ENCODE results near the gene EML6.

EML6 gene

DNA sequence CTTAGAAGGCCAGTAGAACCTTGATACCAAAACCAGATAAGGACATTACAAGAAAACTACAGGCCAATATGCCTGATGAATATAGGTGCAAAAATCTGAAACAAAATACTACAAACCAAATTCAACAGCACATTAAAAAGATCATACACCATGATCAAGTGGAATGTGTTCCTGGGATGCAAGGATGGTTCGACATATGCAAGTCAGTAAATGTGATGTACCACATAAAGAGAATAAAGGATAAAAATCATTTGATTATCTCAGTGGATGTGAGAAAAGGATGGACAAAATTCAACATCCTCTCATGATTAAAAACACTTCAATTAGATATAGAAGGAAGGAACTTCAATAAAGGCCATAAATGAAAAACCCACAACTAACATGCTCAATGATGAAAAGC is 197.2 kb downstream of the EML6 start:
- no peak for DNase-seq

DNA sequence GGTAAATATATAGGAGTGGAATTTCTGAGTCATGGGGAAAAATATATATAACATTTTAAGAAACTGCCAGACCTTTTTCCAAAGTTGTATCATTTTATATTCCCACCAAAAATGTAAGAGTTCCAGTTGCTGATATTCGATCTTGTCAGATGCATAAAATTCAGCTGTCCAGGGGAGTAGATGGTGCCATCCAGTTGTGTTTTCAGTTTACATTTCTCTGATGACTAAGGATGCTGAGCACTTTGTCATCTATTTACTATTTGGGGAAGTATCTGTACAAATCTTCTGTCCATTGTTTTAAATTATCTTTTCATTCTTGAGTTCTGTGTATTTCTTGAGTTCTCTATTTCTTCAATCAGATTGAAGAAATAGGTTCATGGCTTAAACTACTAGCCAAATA is 200.7 kb downstream of the EML6 start:
- DNase-seq: no peak

DNA sequence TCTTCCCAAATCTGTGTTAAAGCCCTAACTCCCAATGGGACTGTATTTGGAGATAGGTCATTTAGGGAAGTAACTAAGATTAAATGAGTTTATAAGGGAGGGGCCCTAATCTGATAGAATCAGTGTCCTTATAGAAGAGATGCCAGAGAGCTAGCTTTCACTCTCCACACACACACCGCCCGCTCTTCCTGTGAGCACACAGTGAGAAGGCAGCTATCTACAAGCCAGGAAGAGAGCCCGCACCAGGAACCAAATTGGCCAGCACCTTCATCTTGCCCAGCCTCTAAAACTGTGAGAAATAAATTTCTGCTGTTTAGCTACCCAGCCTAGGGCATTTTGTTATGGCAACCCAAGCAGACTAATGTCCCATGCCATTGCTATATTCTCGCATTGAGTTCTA is 201.6 kb downstream of the EML6 start:
- DNase-seq: no peak

DNA sequence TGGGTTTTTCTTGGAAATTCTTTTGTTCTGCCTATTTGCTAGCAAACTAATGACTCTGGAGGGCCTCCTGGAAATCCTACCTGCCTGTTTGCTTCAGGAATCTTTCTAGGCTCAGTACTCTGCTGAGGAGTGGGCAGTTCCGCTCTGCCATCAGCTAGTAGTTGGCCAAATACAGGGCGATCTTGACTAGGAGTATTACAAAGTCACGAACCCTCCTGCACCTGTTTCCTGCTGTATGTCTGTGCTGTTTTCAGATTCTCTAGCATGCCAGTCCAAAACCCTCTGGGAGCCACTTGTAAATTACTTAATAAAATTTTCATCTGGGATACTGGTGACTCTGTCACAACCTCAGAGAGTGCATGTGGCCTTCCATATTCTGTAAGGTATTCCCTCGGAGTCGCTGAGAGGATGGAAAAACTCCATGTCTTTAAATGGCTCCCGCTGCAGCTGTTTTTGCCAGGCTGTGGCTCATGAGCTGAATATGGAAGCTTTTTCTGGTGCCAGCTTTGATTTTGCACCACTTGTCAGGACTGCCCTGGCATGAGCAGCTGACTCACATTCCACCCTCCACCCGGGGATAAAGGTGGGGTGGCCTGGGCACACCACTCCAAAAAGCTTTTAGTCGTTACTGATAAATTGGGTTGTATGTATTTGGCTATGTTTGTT is 203.8 kb downstream of the EML6 start:
- DNase-seq: no peak

DNA sequence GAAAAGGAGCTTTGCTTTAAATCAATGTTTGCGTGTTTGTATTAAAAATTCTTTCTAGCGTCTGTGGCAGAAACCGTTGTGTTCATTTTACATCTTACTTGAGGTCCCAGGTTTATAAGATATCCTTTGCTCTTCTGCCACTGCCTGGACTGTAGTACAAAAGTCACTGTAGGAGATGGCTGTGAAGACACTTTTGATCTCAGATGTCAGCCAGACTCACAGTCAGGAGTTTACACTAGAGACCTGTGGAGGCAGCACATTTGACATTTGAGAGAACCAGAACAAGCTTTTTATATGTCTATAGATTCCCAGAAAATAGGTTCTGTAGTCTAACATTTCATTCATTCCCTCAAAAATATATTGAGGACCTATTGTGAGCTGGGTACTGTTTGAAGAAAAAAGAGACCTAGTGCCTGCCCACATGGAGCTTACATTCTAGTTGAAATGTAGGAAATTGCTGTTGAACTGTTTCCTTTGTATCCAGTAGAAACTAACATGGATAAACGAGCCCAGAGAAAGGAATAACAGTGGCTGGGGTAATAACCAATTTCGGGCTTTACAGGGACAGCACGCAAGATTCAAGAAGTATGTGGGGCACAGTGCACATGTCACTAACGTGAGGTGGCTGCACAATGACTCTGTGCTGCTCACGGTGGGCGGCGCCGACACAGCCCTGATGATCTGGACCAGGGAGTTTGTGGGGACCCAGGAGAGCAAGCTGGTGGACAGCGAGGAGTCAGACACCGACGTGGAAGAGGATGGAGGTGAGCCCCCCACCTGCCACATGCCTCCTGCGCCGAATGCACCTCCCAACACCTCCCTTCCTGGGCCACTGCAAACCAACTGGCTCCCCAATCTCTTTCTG is 204.5 kb downstream of the EML6 start:
- no peak for DNase-seq

DNA sequence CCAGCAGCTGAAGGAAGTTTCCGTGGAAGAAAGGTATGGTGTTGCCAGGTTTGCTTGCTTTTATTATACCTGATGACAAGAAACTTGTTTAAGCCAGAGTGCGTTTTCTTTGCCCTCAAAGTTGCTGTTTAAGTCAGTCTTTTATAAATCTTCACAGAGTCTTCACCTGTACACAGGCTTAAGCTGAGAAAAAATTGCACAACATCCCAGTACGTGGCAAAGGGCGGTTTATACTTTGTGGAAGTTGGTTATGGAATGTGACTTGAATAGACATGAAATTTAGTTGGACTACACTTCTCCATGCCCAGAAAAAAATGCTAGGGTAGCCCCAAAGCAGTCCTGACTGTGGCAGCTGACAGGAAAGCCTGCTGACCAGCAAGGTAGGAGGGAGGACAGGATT is 205.3 kb downstream of the EML6 start:
- no peak for DNase-seq

DNA sequence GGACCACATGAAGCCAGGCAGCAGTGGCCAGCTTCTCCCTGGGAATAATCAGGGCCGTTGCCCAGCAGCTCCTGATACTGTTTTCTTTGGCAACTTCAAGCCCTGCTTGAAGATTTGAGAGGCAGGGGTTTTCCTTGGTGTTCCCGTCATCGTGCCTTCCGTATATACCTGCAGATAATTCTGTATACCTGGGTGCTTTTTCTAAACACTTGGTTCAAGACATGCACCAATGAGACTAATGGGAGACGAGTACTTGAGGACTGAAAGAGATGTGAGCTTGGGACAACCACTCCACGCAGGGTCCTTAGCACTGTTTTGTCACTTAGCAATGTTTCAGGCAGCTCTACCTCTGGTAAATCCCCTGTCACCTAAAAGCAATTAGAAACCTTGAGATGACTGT is 208.0 kb downstream of the EML6 start:
- no peak for DNase-seq

DNA sequence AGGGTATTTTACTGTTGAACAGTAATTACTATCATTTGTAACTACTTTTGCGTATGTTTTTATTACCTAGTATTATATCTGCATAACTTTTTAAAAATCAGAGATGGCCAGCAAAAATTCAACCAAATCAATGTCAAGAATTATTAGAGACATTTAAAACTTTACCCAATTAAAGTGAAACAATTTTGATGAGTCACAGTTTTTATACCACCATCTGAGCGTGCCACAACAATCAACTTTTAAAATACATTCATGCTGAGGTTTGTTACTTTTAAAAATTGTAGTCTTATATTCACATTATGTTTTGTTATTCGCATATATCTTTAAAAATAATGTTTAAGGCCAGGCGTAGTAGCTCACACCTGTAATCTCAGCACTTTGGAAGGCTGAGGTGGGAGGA is 211.9 kb downstream of the EML6 start:
- no peak for DNase-seq

DNA sequence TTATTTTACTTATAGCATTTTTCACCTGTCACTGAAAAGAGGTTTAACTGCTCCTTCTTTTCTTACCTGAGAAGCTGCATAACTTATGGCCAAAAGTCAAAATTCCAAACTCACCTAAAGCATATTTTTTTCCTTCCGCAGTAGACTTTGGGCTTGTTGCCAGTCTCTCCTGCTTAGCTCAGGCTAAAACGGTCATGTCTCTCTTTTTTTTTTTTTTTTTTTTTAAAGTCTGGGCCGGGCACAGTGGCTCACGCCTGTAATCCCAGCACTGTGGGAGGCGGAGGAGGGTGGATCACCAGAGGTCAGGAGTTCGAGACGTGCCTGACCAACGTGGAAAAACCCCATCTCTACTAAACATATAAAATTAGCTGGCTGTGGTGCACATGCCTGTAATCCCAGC is 213.3 kb downstream of the EML6 start:
- no peak for DNase-seq

DNA sequence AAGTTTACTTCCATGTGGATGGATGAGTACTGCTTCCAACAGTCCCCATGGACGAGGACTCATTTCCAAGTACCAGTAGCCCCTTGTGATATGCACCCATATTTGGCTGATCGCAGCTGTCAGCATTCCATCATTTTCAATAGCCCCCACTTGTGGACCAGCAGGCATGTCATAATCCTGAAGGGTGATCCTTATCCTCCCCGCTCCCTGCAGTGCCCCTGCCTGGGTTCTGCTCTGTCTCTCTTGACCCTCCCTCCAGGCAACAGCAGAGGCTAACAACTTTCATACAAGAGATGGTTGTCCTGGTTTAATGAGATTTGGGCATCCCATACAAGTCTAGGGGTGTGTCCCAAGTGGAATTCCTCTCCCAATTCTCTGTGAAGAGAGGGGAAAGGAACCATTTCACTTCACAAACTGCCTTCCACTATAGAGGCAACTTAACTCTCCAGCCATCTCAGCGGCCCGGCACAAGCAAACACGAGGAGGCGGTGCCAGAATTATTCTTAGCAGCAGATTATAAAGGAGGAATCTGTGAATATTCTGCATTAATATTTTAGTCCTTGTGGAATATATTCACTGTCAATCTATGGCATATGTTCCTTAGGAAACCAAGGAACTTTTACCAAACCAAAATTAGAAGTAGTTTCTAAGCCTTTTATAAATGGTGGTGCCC is 216.1 kb downstream of the EML6 start:
- no peak for DNase-seq

DNA sequence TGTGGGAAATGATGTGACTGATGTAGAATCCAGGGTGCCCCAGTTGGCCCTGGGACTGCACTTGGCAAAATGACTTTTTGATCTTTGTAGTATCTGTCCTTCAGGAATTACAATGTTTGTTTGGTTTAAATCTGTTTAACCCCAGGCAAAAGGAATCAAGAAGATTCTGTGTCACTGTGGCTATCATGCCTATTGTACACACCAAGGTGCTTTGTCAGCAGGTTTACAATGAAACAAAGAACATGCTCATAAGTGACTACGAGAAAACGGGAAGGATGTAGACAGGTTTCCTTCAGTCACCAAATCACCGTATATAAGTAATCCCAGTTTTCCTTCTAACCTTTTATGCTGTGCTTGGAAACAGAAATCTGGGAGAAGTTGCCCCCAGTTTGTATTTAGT is 217.3 kb downstream of the EML6 start:
- no peak for DNase-seq

DNA sequence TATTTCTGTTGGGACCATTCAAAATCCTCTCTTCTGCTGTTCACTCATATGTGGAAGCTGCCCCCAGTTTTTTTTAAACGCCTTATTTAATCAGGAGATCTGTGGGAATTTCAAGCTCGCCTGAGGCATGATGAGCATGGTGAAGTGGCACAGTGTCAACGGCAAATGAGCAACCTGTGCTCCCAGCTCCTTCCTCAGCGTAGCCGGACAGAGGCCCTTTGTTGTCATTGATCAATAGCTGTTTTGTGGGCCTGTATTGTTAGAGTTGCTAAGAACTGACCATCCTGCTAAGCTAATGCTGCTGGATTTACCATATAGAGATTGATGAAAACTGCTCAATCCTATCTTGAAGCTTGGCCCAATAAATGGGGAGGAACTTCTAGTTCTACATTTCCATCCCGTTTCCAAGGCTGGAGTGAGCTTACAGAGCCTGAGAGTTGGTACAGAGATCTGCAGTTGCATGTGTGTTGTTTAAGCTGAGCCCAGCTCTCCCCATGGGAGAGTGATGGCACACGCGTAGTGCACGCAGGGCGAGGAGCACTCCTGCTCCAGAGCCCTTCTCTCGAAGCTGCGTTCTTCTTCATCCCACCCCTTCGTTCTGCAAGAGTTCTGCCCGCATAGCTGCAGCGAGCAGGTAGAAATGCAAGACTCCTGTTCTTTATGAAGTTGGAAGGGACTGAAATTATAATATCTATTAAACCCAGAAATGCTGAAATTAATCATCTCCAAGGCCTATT is 218.0 kb downstream of the EML6 start:
- DNase-seq: no peak

DNA sequence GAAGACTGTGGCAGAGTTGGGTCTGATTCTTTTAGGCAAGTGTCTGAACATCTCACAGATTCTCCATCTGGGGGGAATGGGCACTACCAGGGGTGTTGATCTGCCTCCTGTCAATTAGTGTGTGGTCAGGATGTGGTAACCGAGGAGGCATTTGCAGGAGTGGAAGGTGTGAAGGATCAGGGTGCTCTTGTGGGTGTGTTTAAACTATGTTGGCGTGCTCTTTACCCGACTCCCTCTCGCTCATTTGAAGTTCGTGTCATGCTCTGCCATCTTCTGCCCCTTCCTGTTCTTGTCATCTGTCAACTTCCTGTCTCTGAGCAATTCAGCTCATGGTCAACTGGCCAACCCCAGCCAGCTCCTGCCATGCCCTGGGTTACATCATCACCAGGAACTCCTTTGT is 218.9 kb downstream of the EML6 start:
- DNase-seq: no peak

DNA sequence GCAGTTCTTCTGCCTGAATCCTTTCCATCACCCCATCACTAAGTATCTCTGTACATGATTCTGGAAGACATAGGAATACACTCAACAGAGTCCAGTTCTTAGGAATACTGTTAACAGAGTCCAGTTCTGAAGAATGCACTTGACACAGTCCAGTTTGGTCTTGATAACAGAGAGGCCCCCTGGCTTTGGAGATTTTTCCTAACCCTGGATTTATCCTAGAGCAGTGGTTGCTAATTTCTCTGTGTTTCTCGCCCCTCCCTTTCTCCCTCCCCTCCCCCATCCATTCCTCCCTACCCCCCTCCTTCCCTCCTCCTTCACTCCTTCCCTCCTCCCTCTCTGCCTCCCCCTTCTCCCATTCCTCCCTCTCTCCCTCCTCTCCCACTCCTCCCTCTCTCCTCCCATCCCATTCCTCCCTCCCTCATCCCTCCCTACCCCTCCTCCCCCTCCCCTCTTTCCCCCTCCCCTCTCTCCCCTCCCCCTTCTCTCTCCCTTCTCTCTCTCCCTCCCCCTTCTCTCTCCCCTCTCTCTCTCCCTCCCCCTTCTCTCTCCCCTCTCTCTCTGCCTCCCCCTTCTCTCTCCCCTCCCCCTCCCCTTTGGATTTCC is 221.4 kb downstream of the EML6 start:
- DNase-seq: no peak

DNA sequence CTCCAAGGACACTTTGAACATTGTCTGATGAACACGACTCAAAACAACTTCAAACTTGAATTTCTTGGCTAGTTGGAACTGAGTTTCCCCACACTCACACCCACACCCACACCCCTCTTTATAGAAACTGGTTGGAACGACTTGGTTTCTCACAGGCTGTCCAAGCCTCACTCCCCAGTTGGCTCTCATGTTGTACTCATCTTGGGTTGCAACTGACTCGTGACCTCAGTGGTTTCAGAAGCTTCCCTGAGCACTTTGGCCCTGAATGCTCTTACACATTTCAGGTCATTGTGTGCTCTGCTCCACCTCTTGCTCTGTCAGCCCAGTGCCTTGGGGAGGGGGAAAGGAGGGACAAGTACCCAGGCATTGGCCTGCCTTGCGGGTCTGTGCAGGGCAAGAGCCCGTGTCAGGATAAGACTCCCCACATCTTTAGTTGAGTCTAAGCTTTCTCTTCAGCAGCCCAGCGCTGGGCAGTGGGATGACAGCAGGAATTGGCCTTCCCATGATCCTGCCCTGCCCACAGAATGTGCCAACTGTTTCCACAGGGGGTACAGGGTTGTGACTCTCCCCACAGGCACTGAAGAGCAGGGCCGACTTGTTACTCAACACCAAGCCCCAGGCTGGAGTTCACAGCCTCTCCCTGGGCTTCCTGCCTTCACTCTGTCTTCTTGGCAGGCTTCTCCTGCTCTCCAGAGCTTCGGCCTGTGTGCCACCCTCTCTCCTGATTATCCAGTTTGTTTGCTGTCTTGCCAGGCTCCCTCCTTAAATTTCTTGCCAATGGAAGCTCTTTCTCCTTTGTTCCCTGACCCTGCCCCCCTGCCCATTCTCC is 222.1 kb downstream of the EML6 start:
- DNase-seq: no peak

DNA sequence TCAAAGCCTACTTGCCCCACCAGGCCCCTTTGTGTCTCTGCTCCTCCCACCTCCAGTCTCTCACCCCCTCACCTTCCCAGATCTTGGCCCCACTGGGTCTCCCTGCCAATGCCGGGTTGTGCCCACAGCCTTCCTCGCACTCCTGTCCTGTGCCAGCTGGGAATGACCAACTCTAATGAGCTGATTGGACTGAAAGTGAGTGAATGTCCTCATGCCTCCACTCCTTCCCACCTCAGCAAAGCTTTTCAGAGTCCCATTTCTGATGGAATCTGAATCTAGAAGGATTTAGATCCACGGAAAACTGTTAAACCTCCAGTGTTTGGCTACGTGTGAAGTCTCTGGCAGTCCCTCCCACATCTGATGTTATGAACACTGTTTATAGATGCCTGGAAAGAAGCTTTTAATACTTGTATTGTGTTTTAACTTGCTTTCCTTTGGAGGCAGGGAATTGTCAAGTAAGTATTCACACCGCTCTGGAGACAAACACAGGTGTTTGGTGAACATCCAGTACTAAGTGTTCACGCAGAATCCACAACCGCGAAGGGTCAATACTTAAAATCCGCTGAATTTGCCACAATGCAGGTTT is 222.9 kb downstream of the EML6 start:
- no peak for DNase-seq

DNA sequence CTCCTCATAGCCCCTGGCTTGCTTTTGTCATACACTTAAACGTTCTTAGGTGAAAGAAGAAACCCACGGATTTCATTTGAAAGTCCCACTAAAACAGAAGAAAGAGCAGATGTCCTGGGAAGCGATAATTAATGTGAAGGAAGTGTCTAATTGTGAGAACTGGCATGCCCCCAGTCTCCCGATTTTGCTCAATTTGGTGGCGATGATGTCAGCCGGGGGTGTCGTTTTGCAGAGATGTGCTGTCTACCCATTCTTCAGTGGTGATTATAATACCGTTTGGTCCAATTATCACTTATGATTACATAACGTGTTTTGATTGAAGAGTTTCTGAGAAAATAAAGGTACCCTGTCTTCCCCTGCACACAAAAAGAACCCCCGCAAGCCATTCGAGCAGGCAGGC is 223.7 kb downstream of the EML6 start:
- DNase-seq: no peak

DNA sequence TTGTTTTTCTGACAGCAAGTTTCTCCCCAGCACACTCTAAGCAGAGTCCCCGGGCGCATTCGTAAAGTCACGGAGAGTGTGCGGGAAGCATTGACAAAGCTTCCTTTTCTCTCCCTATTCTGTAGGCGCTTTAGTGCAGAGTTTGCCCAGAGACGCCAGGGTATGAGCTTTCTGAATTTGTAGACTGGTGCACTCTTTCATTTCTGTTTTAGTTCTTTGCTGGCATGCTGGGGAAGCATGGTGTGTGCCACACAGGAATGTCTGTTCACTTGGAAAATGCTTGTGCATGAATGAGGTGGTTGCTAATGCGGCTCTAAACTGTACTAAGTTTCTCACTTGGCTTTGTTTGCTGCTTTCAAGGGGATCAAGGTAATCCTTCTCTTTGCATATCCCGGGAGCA is 224.2 kb downstream of the EML6 start:
- DNase-seq: no peak

DNA sequence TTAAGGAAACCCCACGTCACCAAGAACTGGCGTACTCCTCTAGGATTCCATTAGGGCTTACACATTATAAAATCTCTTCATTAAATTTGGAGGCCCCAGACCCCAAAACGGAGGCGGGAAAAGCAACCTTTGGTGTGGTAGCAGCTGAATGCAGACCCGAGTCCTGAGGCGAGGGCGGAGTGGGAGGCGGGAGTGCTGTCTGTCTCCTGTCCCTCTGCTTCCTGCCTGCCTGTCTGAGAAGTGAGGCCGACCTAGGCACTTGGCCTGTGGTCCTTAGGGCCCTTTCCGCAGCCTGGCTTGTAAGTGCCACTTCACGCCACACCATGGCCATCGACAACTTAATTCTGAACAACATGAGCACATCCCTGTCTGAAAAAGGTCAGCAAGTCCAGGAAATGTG is 224.7 kb downstream of the EML6 start:
- no peak for DNase-seq

DNA sequence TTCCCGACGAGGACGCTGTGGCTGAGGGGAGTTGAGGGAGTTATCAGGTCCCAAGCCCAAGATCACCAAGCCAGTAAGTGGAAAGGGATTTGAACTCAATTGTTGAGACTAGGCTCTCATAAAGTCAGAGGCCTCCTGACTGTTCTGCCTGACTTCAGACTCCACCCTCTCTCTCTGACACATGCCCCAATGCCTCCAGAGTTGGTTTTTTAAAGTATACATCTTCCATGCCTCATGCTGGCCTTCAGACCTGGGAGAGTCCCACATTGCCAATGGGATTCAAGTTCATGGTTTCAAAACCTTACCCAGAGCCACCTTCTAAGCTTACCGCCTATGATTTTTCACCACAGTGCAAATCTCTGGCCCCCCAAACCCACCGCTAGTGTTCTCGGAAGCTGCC is 226.0 kb downstream of the EML6 start:
- no peak for DNase-seq

DNA sequence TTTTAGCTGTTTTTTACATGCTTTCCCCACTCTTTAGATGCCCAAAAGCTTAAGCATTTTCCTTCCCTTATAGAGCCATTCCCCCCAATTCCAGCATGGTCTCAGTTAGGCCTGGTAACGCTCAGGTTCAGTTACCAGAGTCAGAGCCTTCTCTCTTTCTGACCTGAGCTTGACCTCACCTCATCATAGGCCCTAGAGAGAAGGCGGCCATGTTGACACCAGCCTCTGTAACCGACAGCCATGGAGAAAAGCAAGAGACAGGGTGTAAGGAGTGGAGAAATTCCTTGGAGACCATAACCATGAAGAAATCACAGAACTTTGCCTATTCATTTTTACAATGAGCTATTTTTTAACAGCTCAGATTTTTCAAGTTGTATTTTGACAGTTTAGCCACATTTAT is 227.3 kb downstream of the EML6 start:
- DNase-seq: no peak

DNA sequence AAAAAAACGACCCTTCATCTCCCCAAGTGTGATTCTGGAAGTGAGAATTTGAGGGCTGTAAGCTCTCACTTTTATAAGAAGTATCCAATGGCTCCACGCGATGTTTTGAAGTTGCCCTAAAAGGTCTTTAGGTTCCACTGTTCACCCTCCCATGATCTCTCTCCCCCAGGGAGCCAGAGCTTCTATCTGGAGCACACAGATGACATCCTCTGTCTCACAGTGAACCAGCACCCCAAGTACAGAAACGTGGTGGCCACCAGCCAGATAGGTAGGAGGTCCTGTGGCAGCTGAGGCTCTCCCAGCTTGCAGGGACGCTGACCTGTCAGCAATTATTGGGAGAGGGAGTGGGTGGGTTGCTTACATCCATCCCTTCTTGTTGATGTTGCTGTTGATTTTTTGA is 229.0 kb downstream of the EML6 start:
- DNase-seq: no peak

Measured in activated CD4-positive, alpha-beta T cell treated with anti-CD3 and anti-CD28 coated beads for 4 hours (primary cell).